Esophagus squamous epithelium (tissue), 5 donors: ENCODE measurements around the gene BEND7. TPM values are rescaled to one million over a fixed set of nuclear protein-coding genes. Genes with fewer than 3 reads are reported as not detected.
"Not testable (repeated sequence)": the region's sequence is repeated elsewhere in the genome, so short reads cannot be mapped to it uniquely, and the experiment has no call there.

Experiments
- DNase-seq: peaks from one replicate; lab custom pipeline; 2025; lab: John Stamatoyannopoulos, UW
- H3K27ac ChIP-seq, 4 donors: fragments of 200-600 bp; sonication (generic); one replicate each; pipeline ENCODE4 v1.5.1; 2016 to 2019; ENCODE audit warnings: mild to moderate bottlenecking in 1 of 4
- H3K27me3 ChIP-seq, 4 donors: fragments of 200-600 bp; sonication (generic); 1 replicate in 3 of 4; 2 replicates in 1 of 4; pipeline versions ENCODE4 v1.5.1 to v1.6.0; 2017 to 2021; ENCODE audit warnings: antibody characterized with exemption in 1 of 4
- H3K36me3 ChIP-seq, 3 donors: fragments of 200-600 bp; sonication (generic); one replicate each; pipeline ENCODE4 v1.5.1; 2016 to 2019
- H3K4me1 ChIP-seq, 3 donors: fragments of 200-600 bp; sonication (generic); one replicate each; pipeline ENCODE4 v1.5.1; 2017 to 2019
- H3K4me3 ChIP-seq, 4 donors: fragments of 200-600 bp; sonication (generic); 1 replicate in 3 of 4; 2 replicates in 1 of 4; pipeline ENCODE4 v1.5.1; 2016 to 2019; ENCODE audit warnings: mild to moderate bottlenecking in 2 of 4, moderate library complexity in 1 of 4
- H3K9me3 ChIP-seq, 3 donors: fragments of 200-600 bp; sonication (generic); one replicate each; pipeline ENCODE4 v1.5.1; 2016 to 2019
- CTCF ChIP-seq, 6 experiments: fragments of 450-650 bp in 4 of 6; fragments of 200-600 bp in 2 of 6; sonication (generic) in 2 of 6; IDR thresholded peaks; one replicate each; pipeline ENCODE4 v1.5.1; 2016 to 2019; ENCODE audit warnings: antibody characterized with exemption in 6 of 6, mild to moderate bottlenecking in 4 of 6, moderate library complexity in 4 of 6
- POLR2A ChIP-seq, 4 donors: fragments of 450-650 bp; IDR thresholded peaks; one replicate each; pipeline ENCODE4 v1.6.1; 2017; ENCODE audit warnings: antibody characterized with exemption in 4 of 4, mild to moderate bottlenecking in 4 of 4, moderate library complexity in 3 of 4
- WGBS, 2 donors: methylation state at CpG; one replicate each; pipeline ENCODE4 v1.1.5; 2018; 5-methylcytosine and 5-hydroxymethylcytosine counted together
- intact Hi-C: fragments of 100-400 bp; cut with DNase I; formaldehyde crosslinking; loops from one replicate; pipeline ENCODE4 v1.15.0; 2022
- total RNA-seq, 4 donors: library from RNA; depleted of rRNA; stranded (reverse); fragments of >200 nt; gene quantifications; one replicate each; pipeline ENCODE4 v1.1.0, GENCODE V29; 2016
- donor health status: DM: yes; HTN: yes; CAD: no.

Gene BEND7
- total RNA-seq, 4 donors from 2014 or later, result 0.70 to 6.7 (median 2.8) TPM

GRCh38 chr10:13550802-13551201 lies 22.0 kb upstream of the BEND7 start:
- H3K4me3 ChIP-seq, result no peak overlapping the region
- no peak for TF ChIP-seq CTCF (IDR thresholded peaks at IDR 0.05)
- TF ChIP-seq POLR2A (IDR thresholded peaks at IDR 0.05), result no peak
- H3K9me3 ChIP-seq, result peaks cover 0 to 9% (median 5%) of the 10 kb centered on the region in 3 donors
- H3K27ac ChIP-seq, result no peak overlapping the region
- peaks cover 0 to 7% (median 0%) of the 10 kb centered on the region in 3 donors for H3K4me1 ChIP-seq
- DNase-seq, result no peak
- 78 to 82% methylated on average over 2 of the region's 2 CpGs for WGBS, 2 donors
- no peaks in the 10 kb centered on the region for H3K36me3 ChIP-seq
- intact Hi-C loops, result no loop called here
- peaks cover 0 to 19% (median 0%) of the 10 kb centered on the region in 4 donors for H3K27me3 ChIP-seq

DNA sequence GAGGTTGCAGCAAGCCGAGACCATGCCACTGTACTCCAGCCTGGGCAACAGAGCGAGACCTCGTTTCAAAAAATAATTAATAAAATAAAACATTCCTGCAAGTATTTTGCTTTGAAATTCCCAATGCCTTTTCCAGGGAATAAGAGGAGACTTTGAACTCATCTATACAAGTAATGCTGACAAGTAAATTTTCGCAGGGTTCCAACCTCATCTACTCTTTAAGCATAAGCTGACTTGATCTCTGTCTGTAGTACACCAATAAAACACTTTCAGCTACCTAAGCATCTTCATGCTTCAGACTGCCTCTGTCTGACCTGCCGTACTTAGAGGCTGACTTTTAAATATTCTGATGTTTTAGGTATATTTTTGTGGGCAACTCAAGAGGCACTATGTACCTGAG lies 13.7 kb upstream of the BEND7 start:
- Histone ChIP-seq H3K4me1 (no peaks in the 10 kb centered on the region), H3K27me3 (peaks cover 0 to 34% (median 0%) of the 10 kb centered on the region in 4 donors), H3K27ac (no peak overlapping the region), H3K9me3 (no peaks in the 10 kb centered on the region), H3K4me3 (no peak overlapping the region), H3K36me3 (no peaks in the 10 kb centered on the region)
- DNase-seq, result no peak
- TF ChIP-seq POLR2A (IDR thresholded peaks at IDR 0.05) (no peak), CTCF (IDR thresholded peaks at IDR 0.05) (no peak)
- 82 to 85% methylated on average over 5 of the region's 5 CpGs for WGBS, 2 donors
- intact Hi-C loops, result no loop called here

- intact Hi-C loops, H3K4me1 ChIP-seq: not testable (repeated sequence)
- WGBS, 2 donors, result 54 to 67% methylated on average over 8 to 9 of the region's 9 CpGs
Observed at GRCh38 chr10:13537985-13538384, 9.2 kb upstream of the BEND7 start.

DNA sequence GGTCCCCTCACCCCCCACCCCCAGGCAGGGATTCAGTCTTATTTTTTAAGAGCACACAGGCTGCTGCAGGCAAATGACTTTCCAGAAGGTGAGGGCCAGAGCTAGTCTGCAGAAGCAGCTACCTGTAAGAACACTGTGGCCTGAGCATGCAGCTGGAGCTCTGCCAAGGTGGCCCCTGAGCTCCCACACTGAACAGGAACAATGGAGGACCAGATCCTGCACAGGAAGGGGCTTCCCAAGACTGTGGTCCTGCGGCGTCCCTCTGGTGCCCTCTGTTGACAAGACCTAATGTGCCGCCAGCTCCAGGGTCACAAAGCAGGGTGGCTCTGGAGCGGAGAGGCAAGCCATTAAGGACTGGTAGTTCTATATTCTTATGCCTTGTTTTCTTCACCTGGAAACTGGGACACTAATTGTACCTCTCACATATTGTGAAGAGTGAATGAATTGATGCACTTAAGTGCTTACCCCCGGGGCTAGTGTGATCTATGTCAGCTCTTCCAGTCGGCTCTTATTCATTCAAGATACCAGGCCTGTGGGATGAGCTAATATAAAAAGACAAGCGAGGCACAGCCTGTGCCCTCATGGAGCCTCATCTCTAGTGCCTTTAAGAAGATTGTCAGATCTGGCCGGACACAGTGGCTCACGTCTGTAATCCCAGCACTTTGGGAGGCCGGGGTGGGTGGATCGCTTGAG lies 8.0 kb upstream of the BEND7 start:
- no peak overlapping the region for H3K4me3 ChIP-seq
- H3K4me1 ChIP-seq, result no peaks in the 10 kb centered on the region
- 48 to 49% methylated on average over 10 to 11 of the region's 11 CpGs for WGBS, 2 donors

More at GRCh38 chr10:13537985-13538384, 9.2 kb upstream of the BEND7 start:
- not testable (repeated sequence) for H3K27ac ChIP-seq, H3K4me3 ChIP-seq, H3K36me3 ChIP-seq, DNase-seq, H3K9me3 ChIP-seq
- H3K27me3 ChIP-seq, result peaks cover 0 to 31% (median 0%) of the 10 kb centered on the region in 4 donors

GRCh38 chr10:13535346-13535745 lies 6.5 kb upstream of the BEND7 start:
- 82 to 91% methylated on average over 4 of the region's 4 CpGs for WGBS, 2 donors
- H3K27me3 ChIP-seq, result peaks cover 0 to 23% (median 0%) of the 10 kb centered on the region in 4 donors
- H3K4me3 ChIP-seq, result no peak overlapping the region
- no peaks in the 10 kb centered on the region for H3K9me3 ChIP-seq
- intact Hi-C loops, result no loop called here
- no peaks in the 10 kb centered on the region for H3K36me3 ChIP-seq
- no peak for DNase-seq
- TF ChIP-seq POLR2A (IDR thresholded peaks at IDR 0.05) (no peak), CTCF (IDR thresholded peaks at IDR 0.05) (no peak)
- H3K27ac ChIP-seq, result no peak overlapping the region
- H3K4me1 ChIP-seq, result no peaks in the 10 kb centered on the region

More for the DNA sequence above, 8.0 kb upstream of the BEND7 start:
- Histone ChIP-seq H3K27me3 (peaks cover 0 to 27% (median 0%) of the 10 kb centered on the region in 4 donors), H3K36me3 (no peaks in the 10 kb centered on the region), H3K27ac (no peak overlapping the region), H3K9me3 (no peaks in the 10 kb centered on the region)
- no peak for DNase-seq
- TF ChIP-seq POLR2A (IDR thresholded peaks at IDR 0.05) (no peak), CTCF (IDR thresholded peaks at IDR 0.05) (peak in 5 of 6 experiments; percentile 16 to 43 (median 32))
- intact Hi-C loops, result no loop called here
